ENCODE measurements around the gene SLC9A9.

SLC9A9 gene

DNA sequence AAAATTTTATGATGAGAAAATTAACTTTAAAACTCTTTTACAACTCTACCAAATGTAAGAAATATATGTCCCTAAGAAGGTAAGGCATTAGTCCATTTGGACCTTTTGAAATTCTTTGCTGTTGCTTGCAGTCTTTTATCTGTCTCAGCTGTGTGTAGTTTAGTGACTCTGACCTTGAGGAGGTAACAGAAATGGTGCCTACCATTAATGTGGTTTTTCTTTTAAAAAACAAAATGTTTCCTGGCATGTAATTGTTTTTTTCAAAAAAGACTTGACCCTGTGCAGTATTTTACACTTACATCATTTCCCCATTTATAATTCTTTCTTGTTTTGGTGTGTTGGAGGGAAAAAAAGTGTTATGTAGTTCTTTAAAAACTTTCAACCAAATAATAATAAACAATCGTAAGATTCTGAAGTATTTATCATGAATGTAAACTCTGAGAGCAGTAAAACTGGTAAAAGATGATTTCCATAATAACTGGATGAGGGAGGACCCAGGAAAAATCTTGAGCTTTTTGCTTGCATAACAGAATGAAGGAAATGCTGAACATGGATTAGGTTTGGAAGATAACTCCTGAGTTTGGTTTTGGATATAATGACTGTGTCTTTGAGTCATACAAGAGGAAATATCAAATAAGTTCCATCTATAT is 503.6 kb downstream of the SLC9A9 start:
- DNase-seq = no peak

DNA sequence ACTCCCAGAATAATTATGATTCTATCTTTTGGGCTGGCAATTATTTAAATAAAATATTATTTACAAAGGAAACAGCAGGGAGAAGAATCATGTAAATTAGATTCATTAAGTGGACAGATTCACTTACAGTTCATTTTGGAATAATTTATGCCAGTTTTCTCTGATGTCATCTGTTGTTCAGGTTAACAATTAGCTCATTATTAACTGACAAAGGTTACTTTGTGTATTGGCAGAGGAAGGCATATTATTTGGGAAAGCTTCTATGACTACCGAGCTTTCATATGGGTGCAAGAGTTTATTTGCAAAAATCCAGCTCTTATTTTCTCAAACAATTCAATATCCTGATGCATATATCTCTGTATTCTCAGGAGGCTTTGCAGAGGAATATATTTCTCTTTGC is 504.3 kb downstream of the SLC9A9 start:
- DNase-seq = no peak

DNA sequence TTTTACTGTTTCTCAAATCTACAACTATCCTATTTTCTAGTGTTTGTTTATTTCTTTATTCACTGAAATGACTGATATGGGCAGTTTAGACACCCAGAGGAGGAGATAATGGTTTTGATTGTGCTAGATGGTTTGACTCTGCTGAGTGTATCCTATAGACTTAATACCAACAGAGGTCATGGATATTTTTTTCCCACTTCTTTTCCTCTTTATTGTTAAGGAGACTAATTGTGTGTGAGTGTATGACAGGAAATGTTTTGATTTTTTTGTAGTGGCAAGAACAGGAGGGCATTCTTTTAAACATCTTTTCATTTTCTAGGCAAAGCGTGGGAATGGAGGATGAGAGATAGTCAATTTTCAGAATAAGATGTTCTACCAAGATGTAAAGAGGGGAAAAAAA is 505.2 kb downstream of the SLC9A9 start:
- no peak for DNase-seq

DNA sequence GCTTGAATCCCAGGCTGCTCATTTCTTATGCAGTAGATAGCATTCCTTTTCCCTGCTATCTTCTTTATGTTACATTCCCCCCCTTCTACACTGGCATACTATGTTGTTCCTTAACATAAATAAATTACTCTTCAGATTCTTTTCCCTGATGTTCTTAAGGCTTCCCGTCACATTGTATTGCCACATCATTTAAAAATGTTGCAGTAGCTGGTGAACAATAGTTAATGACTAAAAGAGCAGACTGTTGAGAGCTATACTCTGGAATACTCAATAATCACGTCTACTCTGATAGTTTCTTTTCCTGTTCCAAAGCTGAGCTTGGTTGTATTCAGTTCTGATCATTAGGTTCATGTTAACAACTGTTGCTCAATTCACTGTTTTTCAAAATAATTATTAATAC is 508.8 kb downstream of the SLC9A9 start:
- no peak for DNase-seq

DNA sequence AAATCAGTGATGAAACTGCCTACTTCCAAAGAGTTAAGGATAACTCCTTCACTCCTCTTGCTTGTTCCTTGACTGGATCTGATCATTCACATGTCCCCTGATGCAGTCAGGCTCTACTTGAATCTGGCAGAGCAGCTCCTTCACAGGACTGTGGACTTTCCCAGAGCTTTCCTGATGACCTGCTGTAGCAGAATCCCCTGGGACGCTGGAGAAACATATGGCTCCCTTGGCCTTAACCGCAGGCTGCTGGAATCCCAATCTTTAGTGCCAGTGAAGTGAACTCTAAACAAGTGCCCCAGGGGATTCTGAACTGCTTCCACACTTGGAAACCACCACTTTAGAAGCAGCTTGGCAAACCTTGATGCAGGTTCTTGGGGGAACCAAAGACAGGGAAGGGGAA is 510.9 kb downstream of the SLC9A9 start:
- DNase-seq = no peak

DNA sequence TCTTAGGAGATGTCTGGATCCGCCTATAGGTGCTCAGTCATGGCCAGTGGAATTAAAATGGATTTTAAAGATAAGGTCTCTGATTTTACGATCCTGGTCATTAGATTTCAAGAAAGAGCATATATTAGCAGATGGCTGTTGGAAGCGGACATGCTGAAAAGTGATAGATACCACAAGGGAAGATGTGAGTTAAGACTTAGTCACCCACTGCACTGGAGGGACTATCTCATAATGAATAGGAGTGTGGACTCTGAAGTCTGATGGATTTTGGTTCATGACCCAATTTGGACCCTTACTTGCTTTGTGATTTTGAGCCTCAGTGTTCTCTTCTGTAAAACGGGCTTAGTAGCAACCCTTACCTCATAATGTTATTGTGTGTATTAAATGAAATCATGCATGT is 514.0 kb downstream of the SLC9A9 start:
- DNase-seq = no peak

DNA sequence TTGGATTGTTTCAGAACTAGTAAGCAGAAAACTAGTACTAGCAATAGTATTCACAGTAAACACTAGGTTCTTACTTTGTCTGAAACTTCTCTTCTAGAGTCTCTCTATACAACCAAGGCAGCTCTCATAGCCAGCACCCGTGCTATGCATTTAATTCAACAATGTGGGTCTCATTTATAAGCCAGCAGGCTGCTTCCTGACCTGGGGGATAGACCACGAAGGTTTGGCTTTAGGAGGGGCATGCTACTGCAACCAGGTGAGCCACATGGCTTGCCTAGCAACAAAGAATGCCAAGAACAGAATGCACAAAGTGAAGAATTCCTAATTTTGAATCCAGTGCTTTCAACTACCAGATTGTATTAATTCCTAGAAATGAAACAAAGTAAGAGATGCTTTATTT is 514.9 kb downstream of the SLC9A9 start:
- no peak for DNase-seq

DNA sequence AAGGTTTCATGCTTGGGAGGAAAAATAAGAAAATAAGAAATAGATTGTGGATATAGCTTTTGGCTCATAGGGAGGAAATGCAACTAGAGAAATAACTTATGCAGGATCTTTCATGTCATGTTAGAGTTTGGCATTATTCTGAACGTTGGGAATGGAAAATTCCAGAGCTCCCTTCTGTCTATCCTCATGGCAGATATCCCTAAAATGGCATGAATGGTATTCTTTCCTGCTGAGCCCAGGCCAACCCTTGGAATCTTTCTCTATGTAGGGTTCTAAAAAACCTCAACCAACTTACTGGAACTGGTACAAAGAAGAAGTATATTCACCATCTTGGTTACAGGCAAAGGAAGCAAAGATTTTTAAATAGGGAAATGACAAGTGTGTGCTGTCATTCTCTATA is 516.2 kb downstream of the SLC9A9 start:
- DNase-seq = no peak

DNA sequence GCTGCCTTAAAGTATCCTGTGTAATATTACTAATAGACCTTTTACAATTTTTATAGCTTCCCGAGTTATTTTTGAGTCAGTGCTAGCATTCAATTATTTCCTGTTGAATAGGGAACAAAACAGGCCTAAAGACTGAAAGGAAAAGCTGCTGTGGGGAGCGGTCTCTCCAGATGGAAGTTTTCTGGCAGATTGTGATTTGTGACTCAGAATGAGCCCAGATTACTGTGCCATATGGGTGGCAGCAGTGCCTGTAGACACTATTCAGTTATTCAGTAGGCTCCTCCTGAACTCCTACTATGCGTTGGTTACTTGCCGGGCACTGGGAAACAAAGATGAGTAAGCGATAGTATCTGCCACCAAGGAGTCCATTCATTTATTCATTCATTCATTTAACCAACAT is 516.9 kb downstream of the SLC9A9 start:
- no peak for DNase-seq

DNA sequence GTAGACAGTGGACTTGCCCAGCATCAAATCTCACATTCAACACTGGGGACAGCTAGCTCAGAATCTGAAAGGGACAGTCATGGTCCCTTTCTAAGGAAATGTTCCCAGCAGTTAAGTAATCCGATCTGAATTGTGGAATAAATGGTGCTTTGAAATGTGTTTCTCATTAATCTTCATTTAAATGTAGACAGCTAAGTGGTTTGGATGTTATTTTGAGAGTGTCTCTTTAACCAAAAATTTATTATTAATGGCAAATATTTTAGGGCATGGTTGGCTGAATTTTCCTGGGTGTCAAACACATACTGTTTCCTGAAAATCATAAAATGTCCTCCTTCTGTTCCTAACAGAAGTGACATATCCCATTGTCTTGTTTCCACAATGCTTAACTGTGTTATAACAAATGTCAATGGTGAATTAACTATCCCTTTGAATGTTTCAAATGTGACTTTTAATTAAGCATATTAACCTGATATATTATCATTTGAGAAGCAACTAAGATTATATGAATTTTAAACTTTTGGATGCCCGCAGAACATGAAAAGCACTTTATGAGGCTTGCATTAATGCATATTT is 517.9 kb downstream of the SLC9A9 start:
- no peak for DNase-seq

DNA sequence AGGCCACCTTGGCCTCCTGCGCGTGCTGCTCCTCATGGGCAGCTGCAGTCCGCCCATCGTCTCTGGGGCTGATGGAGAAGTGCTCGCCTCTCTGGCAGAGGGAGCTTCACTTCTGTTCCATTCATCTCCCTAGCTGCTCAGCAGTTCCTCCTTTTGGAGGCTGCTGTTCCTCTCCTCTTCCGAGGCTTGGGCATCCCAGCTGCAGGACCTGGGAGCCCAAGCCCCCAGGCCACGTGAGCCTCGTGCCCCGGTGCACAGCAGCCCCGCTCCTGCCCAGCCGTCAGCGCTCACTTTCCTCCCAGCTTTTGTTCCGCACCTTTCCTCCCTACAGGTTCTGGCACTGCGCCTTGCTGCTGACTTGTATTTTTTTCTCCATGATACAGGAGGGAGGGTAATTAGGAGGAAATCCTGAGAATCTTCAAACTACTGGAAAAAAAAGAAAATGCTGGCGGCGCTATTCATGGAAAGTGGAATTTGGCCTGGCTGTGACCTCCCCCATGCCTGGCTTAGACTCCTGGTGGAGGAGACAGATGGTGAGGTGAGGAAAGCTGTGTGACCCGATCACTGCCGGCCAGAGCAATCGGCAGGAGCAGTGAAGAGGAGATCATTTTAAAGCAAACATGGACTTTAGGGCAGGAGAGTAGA is 518.6 kb downstream of the SLC9A9 start:
- no peak for DNase-seq

DNA sequence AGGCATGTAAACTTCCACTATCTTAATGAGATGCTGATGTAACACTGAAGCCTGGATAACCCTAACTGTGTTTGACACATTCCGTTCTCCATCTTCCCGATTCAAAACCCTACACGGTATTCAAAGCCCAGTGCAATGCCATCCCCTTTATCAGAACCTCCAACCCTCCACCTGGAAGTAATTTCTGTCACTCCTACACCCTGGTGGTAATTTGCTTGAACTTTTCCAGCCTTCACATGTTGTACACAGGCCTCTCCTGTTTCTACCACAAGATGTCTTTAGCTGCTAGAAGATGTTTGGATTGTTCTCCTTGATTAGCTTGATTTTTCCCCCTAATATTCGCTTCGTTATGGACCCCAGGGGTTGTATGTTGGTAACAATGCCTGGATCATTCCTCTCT is 519.8 kb downstream of the SLC9A9 start:
- DNase-seq = no peak

DNA sequence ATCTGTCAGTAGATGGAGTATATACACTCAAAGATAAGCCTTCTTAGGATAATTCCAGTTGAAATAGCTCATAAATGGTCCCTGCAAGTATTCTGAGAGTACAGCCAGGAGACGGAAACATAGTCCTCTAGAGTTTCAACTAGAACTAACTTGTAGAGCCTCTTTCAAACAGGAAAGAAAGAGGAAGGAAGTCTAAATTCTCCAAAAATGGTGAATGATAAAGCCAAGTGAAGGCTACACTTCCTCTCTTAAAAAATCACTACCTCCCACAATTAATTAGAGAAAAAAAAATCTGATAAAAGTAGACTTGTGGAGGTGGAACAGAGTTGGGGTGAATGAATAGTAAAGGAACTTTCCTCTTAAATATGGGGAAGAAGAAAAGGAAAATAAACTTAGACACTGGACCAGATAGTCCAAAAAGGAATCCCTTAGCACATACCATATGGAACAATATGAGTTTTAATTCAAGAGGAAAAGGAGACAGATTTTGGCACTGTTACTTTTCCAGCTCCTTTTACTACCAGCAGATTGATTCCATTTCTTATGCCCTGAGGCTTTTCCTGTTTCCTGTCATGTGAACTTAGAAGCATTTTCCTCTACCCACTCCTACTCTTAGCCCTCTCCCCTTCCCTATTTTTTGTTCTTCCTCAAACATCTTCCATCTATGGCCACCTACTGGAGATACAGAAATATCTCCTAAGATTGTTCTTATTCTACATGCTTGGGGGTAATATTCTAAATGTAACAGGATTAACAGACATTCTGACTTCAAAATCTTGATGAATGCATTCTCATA is 521.1 kb downstream of the SLC9A9 start:
- no peak for DNase-seq

DNA sequence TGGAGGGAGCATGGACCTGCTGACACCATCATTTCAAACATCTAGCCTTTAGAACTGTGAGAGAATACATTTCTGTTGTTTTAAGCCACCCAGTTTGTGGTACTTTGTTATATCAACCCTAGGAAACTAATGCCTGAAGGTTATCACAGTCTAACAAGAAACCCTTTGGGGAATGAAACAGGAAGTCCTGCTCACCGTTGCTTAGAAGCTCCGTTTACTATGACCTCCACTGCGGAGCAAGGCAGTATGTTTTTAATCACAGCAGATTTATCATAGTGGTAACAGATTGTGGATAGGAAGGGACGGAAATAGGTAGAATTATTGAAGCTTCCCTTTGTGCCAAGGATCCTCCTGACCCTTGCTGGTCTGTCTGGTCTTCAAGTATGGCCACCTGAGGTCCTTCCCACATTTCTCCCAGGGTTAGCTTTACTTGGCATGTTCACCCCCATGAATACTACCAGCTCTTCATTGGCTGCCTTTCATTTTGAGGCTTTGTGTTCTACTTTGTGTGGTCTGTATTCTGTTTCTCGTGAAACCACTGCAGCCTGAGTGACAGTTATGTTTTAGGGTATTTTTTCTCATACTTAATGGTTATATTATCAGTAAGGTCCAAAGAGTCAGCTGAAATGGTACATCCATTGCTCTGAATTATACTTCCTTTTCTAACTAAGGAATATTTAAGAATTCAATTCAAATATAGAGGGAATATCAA is 527.1 kb downstream of the SLC9A9 start:
- DNase-seq = no peak

DNA sequence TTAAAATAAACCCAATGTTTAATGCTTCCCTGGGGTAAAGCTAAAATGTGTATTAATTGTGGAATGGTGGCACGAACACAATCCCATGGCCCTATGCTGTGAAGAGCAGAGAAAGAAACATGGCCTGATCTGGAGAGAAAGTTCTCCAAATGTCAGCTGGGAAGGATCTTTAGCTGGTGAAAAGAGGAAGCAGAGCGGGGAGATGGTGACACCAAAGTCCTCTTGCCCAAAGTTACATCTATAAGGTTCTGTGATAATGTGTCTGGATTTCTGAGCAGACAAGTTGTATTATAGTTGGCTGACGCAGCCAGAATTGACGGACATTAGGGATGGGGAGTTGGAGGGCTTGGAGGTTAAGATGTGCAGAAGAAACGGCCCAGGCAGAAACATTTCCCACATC is 532.5 kb downstream of the SLC9A9 start:
- no peak for DNase-seq

DNA sequence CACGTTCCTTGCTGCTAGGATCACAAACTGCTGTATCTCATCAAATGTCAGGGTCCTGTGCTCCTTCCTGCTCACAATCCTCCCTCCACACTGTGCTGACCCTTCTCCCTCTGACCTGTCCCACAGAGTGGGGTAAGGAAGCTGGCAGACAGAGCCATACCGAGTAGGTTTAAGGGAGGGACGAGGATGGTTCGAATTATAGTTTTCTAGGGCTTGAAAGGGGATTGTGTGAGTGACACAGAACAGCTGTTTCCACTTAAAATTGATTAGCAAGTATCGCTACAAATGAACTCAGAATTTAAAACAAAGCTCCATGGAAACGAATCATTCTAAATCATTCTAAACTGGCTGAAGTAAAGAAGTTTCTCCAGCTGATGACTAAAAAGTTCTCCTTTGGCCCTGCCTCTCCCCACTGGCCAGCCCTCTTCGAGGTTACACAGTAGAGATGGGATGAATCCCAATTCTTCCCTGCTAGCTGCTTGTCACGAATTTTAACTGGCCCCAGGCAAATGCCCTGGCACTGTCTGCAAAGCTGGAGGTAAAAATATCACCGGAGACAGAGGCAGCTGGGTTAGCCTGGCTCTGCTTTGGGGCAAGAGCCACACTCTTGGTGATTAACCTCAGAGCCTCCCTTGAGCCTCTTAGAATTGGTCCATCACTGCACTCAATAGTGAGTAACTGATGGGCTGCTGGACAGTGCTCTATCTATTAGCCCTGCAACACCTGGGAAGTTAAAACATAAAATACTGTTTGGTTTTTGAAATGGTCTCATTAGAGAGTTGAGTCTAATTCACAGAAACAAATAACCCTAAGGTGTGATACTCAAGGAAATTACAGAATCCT is 533.8 kb downstream of the SLC9A9 start:
- DNase-seq = no peak

DNA sequence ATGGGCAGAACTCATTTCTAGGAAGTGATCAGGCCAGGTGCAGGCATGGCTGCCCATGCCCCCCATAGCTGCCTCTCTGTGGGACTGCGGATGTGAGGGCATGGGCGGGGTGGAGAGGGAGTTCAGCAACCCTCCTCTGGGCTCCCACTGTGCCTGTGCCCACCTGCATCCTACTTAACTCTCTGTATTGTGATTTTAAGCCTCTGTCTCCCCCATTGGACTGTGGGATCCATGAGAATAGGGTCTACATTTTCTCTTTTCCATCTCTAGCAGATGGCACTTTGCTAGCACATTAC is 534.4 kb downstream of the SLC9A9 start:
- no peak for DNase-seq

DNA sequence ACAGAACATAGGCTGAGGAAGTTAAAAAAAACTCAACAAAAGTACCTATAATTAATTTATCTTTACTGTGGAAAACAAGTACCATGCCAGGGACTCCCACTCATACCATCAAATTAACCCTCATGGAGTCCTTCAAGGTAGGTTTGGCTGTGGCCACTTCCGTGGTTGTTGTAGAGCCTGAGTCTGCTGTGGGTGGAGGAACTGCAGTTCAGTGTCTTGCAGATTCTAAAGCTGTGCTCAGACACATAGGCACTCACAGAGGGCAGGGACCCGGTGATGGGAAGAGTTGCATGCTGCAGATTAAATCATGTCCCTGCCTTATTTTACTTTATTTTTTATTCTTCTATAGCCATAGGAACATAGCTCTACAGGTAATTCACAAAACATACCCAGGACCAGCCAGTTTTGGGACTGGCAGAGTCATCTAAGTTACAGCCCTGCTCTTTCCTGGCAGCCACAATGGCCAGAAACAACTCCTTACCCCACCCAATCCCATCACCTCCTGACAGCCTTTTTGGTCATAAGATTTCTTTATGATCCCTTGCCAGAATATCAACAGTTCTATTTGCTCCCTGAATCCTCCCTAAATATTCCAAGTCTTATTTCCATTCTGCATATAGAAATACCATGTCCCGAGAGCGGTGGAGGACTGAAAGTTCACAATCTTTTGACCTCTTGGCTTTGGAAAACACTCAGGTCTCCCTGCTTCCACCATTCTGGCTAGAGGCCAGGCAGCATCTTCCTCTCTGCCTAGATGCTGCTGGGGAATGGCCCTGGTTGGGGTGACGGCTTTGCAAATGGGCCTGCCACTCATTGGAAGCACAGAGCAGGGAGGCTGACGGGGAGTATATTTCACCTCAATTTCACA is 535.0 kb downstream of the SLC9A9 start:
- DNase-seq = no peak

DNA sequence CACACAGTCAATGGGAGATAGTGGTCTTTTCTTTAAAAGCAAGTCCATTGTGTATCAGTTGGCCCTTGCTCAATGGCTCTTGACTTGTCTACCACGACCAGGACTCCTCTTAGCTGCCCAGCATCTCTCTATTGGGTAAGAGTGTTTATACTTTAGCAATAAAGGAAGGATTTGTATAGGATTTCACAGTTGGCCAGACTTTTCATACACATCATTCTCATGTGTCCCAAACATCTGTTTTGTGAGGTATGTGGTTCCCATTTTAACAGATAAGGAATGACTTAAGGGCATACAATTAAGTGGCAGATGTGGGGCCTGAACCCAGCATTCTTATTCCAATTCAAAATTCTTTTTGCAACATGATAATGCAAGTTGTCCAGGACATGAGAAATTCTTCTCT is 537.2 kb downstream of the SLC9A9 start:
- DNase-seq = no peak

DNA sequence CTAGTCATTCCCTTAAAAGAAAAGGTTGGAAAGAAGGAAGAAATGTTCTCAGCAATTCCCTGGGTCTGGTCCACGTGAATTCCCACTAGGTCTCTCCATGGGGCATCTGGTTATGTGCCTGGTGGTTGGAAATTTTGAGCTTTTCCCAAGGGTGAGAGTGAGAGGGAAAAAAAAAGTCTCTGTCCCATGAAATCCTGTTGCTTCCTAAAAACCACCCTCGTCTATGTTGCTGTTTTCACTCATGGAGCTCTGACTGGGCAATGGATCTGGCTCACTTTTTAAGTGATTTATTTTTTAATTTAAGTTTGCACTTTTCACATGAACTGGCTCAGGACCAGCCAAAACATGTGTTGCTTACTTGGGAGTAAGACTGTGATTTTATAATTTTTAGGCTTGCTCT is 538.6 kb downstream of the SLC9A9 start:
- DNase-seq = no peak

DNA sequence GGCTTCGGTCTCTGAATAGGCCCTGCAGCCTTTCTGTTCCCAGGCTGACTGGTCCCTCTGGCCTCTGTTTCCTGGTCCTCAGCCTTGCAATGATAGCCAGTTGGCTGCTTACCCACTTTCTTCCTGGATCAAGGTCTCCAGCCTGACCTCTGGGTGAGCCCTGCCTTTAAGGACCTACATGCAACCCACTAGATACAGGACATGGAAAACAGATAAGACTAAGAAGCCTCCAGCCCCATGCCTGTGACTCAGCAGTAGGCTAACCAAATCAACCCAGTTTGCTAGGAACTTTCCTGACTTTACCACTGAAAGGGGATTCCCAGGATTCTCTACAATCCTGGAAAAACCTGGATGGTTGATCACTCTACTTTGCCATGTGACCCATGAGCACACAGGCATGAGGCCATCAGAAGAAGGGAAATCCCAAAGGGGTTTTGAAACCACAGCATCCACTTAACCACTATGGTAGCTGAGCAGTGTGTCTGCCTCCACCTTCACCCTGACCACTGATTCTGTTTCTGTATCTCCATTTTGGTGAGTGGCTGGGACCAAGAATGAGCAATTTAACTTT is 540.6 kb downstream of the SLC9A9 start:
- DNase-seq = no peak
